ENCODE results near the gene INPP5F. TPM values are rescaled to one million over a fixed set of nuclear protein-coding genes. Genes with fewer than 3 reads are reported as not detected.
A peak's percentile ranks its signal among the peaks of the same experiment; 100 is the strongest.

INPP5F gene
- total and polyA plus RNA-seq, 9 of the 15 experiments (the other 6 are each of a cell fraction or from before 2014, with no cell fraction given): 1.6 to 7.3 (median 6.0) TPM

GRCh38 chr10:119872860-119873681 lies 147.2 kb downstream of the INPP5F start (continued):
- TF ChIP-seq TEAD4 (IDR thresholded peaks at IDR 0.05; ENCODE audit: low read length) (no peak; the same call in 1 of the 2 replicates), TEAD4 (CRISPR knock-in tag; IDR thresholded peaks at IDR 0.05; ENCODE audit: borderline replicate concordance) (no peak), PRMT5 (CRISPR knock-in tag; IDR thresholded peaks at IDR 0.05) (no peak), ZBTB7A (IDR thresholded peaks at IDR 0.05; ENCODE audit: borderline replicate concordance, control insufficient read depth, low read depth, low read length) (peak; percentile 63; the same call in 1 of the 2 replicates), ZNF41 (CRISPR knock-in tag; conservative IDR thresholded peaks at IDR 0.05) (no peak), ATF2 (CRISPR knock-in tag; IDR thresholded peaks at IDR 0.05) (no peak), HNRNPLL (IDR thresholded peaks at IDR 0.05; ENCODE audit: low read depth, low read length, poor library complexity, severe bottlenecking) (peak; percentile 46), ETV5 (CRISPR knock-in tag; IDR thresholded peaks at IDR 0.05; ENCODE audit: low read depth) (no peak), CXXC5 (CRISPR knock-in tag; IDR thresholded peaks at IDR 0.05) (peak; percentile 97), ARID3A (IDR thresholded peaks at IDR 0.05; ENCODE audit: borderline replicate concordance, low read depth, low read length) (no peak), ETS2 (tag; IDR thresholded peaks at IDR 0.05; ENCODE audit: borderline replicate concordance, poor library complexity, severe bottlenecking) (no peak), GATAD2B (IDR thresholded peaks at IDR 0.05; ENCODE audit: borderline replicate concordance) (peak; percentile 74; the same call in 1 of the 2 replicates), ZNF717 (CRISPR knock-in tag; IDR thresholded peaks at IDR 0.05) (no peak), ID3 (CRISPR knock-in tag; IDR thresholded peaks at IDR 0.05) (no peak), ID3 (tag; IDR thresholded peaks at IDR 0.05) (no peak), L3MBTL2 (IDR thresholded peaks at IDR 0.05) (peak; percentile 76), KLF1 (tag; IDR thresholded peaks at IDR 0.05) (no peak), CTBP1 (IDR thresholded peaks at IDR 0.05; ENCODE audit: borderline replicate concordance) (peak; percentile 82), CTCFL (IDR thresholded peaks at IDR 0.05; ENCODE audit: borderline replicate concordance, insufficient read depth, low read depth, low read length, poor library complexity, severe bottlenecking) (peak; percentile 37), E2F3 (CRISPR knock-in tag; IDR thresholded peaks at IDR 0.05) (peak; percentile 95; the same call in 1 of the 2 replicates), NFE2L1 (tag; IDR thresholded peaks at IDR 0.05; ENCODE audit: borderline replicate concordance, low read depth) (no peak)

Data from K562 (cell line).